ENCODE data around the gene CD28. TPM values are rescaled to one million over a fixed set of nuclear protein-coding genes. Genes with fewer than 3 reads are reported as not detected.

Gene CD28
- total and polyA plus RNA-seq, 2 donors (not counting 3 experiments of a cell fraction or from before 2014, with no cell fraction given), result 0.15 TPM; not detected in 1

- FAIRE-seq, result no peak
- POLR2A ChIA-PET, result no interaction called here
- H3K27ac ChIP-seq (ENCODE audit: insufficient read depth, low read depth, low read length), result no peak overlapping the region
- no peaks in the 10 kb centered on the region for H3K79me2 ChIP-seq (ENCODE audit: control insufficient read depth, insufficient read depth, low read length)
- H3K27me3 ChIP-seq (ENCODE audit: control insufficient read depth in 2 of 2, insufficient read depth in 2 of 2, low read length in 2 of 2), result no peaks in the 10 kb centered on the region
- no peak overlapping the region for H3K4me2 ChIP-seq (ENCODE audit: insufficient read depth, low read length)
- H3K4me3 ChIP-seq (replicated peaks in 1 of 3; ENCODE audit: insufficient read depth in 1 of 3, low read depth in 1 of 3, low read length in 3 of 3), result no peak overlapping the region
- no peak overlapping the region for H2AFZ ChIP-seq (ENCODE audit: low read depth, low read length)
- H3K9me1 ChIP-seq (replicated peaks; ENCODE audit: control insufficient read depth, extremely low read depth, insufficient read depth, low read length), result no peaks in the 10 kb centered on the region
- H3K36me3 ChIP-seq (ENCODE audit: control insufficient read depth in 2 of 2, extremely low read depth in 1 of 2, insufficient read depth in 2 of 2, low read length in 2 of 2), result no peaks in the 10 kb centered on the region
- H3K9me3 ChIP-seq (replicated peaks; ENCODE audit: control insufficient read depth, insufficient read depth, low read length), result no peaks in the 10 kb centered on the region
- TF ChIP-seq GATA2 (IDR thresholded peaks at IDR 0.05; ENCODE audit: insufficient read depth, insufficient read length, low read depth, low read length) (no peak), JUN (IDR thresholded peaks at IDR 0.05; ENCODE audit: borderline replicate concordance, insufficient read depth, insufficient read length, low read depth) (no peak)
- H3K4me1 ChIP-seq (ENCODE audit: control insufficient read depth, extremely low read depth, insufficient read depth, low read length), result peaks cover 2% of the 10 kb centered on the region
- CTCF ChIA-PET, result no interaction called here
- peak; percentile 36 for DNase-seq (ENCODE audit: low read depth, low spot score)
- no peak overlapping the region for H3K9ac ChIP-seq (replicated peaks; ENCODE audit: extremely low read depth, insufficient read depth, low read length)
- H4K20me1 ChIP-seq (replicated peaks; ENCODE audit: control insufficient read depth, extremely low read depth, insufficient read depth, low read length), result no peaks in the 10 kb centered on the region
- no TSS peak for BruUV-seq (replicated peaks)
- dilution Hi-C loops (cut with MboI; ENCODE audit: extremely low pct_ligation_motif_present, low sequenced_read_pairs), result no loop called here
- intact Hi-C loops (cut with micrococcal nuclease), result no loop called here
Observed at GRCh38 chr2:203710226-203710625, 3.8 kb downstream of the CD28 start.

- Histone ChIP-seq H3K9me1 (replicated peaks; ENCODE audit: control insufficient read depth, extremely low read depth, insufficient read depth, low read length) (no peaks in the 10 kb centered on the region), H3K27ac (ENCODE audit: insufficient read depth, low read depth, low read length) (no peak overlapping the region), H3K4me3 (replicated peaks in 1 of 3; ENCODE audit: insufficient read depth in 1 of 3, low read depth in 1 of 3, low read length in 3 of 3) (no peak overlapping the region), H3K9me3 (replicated peaks; ENCODE audit: control insufficient read depth, insufficient read depth, low read length) (no peaks in the 10 kb centered on the region), H3K36me3 (ENCODE audit: control insufficient read depth in 2 of 2, extremely low read depth in 1 of 2, insufficient read depth in 2 of 2, low read length in 2 of 2) (no peaks in the 10 kb centered on the region), H3K4me2 (ENCODE audit: insufficient read depth, low read length) (no peak overlapping the region), H3K27me3 (ENCODE audit: control insufficient read depth in 2 of 2, insufficient read depth in 2 of 2, low read length in 2 of 2) (no peaks in the 10 kb centered on the region), H4K20me1 (replicated peaks; ENCODE audit: control insufficient read depth, extremely low read depth, insufficient read depth, low read length) (no peaks in the 10 kb centered on the region), H3K9ac (replicated peaks; ENCODE audit: extremely low read depth, insufficient read depth, low read length) (no peak overlapping the region), H3K79me2 (ENCODE audit: control insufficient read depth, insufficient read depth, low read length) (no peaks in the 10 kb centered on the region), H3K4me1 (ENCODE audit: control insufficient read depth, extremely low read depth, insufficient read depth, low read length) (peaks cover 2% of the 10 kb centered on the region), H2AFZ (ENCODE audit: low read depth, low read length) (no peak overlapping the region)
- DNase-seq (ENCODE audit: low read depth, low spot score) (no peak), FAIRE-seq (no peak)
- TF ChIP-seq POLR2A (IDR thresholded peaks at IDR 0.05; ENCODE audit: low read depth, low read length) (no peak), CTCF (IDR thresholded peaks at IDR 0.05; ENCODE audit: extremely low read depth in 1 of 2, insufficient read depth in 1 of 2, low read depth in 1 of 2, low read length in 2 of 2) (no peak), MAX (IDR thresholded peaks at IDR 0.05; ENCODE audit: insufficient read depth, insufficient read length) (no peak), GATA2 (IDR thresholded peaks at IDR 0.05; ENCODE audit: insufficient read depth, insufficient read length, low read depth, low read length) (no peak), FOS (IDR thresholded peaks at IDR 0.05; ENCODE audit: borderline replicate concordance, insufficient read depth, low read length) (no peak), EZH2 (IDR thresholded peaks at IDR 0.05; ENCODE audit: borderline replicate concordance, low read depth, low read length, severe bottlenecking) (no peak), JUN (IDR thresholded peaks at IDR 0.05; ENCODE audit: borderline replicate concordance, insufficient read depth, insufficient read length, low read depth) (no peak), MYC (IDR thresholded peaks at IDR 0.05; ENCODE audit: low read depth, low read length) (no peak), POLR2AphosphoS5 (IDR thresholded peaks at IDR 0.05; ENCODE audit: insufficient read depth, low read depth, low read length) (no peak)
- CTCF ChIA-PET, result no interaction called here
- POLR2A ChIA-PET, result no interaction called here
- dilution Hi-C loops (cut with MboI; ENCODE audit: extremely low pct_ligation_motif_present, low sequenced_read_pairs) (no loop called here), intact Hi-C loops (cut with micrococcal nuclease) (no loop called here)
- BruUV-seq (replicated peaks), result no TSS peak
Observed at GRCh38 chr2:203710952-203711351, 4.5 kb downstream of the CD28 start.
